Muscle layer of colon (tissue), 2 donors: ENCODE data around the gene PHF12.

Source experiments
- H3K27ac ChIP-seq: one replicate; pipeline ENCODE4 v1.7.0; 2013; ENCODE audit warnings: low read depth, mild to moderate bottlenecking, low read length, moderate library complexity
- H3K27me3 ChIP-seq, 2 donors: one replicate each; pipeline ENCODE4 v1.7.0; 2013; ENCODE audit warnings: low read length in 2 of 2, mild to moderate bottlenecking in 2 of 2; ENCODE audit not compliant: insufficient read depth in 2 of 2, control insufficient read depth in 1 of 2
- H3K36me3 ChIP-seq: one replicate; pipeline ENCODE4 v1.7.0; 2013; ENCODE audit warnings: mild to moderate bottlenecking, low read length; ENCODE audit not compliant: insufficient read depth
- H3K4me1 ChIP-seq: one replicate; pipeline ENCODE4 v1.7.0; 2013; ENCODE audit warnings: mild to moderate bottlenecking, low read length; ENCODE audit not compliant: insufficient read depth
- H3K4me3 ChIP-seq, 2 donors: one replicate each; pipeline ENCODE4 v1.7.0; 2013; ENCODE audit warnings: low read length in 2 of 2, low read depth in 1 of 2, mild to moderate bottlenecking in 1 of 2, moderate library complexity in 1 of 2
- H3K9ac ChIP-seq: one replicate; pipeline ENCODE4 v1.7.0; 2013; ENCODE audit warnings: low read length
- H3K9me3 ChIP-seq: one replicate; pipeline ENCODE4 v1.7.0; 2013; ENCODE audit warnings: mild to moderate bottlenecking, low read length
- donor health status: abdominal sarcoma.
- donor health status: Adenocarcinoma of cecum.

Gene PHF12

GRCh38 chr17:28986714-28987655 is 35.7 kb upstream of the PHF12 start:
- no peaks in the 10 kb centered on the region for H3K4me1 ChIP-seq
- H3K27me3 ChIP-seq: peaks cover 0 to 16% of the 10 kb centered on the region in 2 donors
- H3K36me3 ChIP-seq: no peaks in the 10 kb centered on the region
- no peaks in the 10 kb centered on the region for H3K9me3 ChIP-seq
- H3K4me3 ChIP-seq: no peak overlapping the region
- no peak overlapping the region for H3K9ac ChIP-seq
- H3K27ac ChIP-seq: no peak overlapping the region

GRCh38 chr17:28985950-28986713 is 34.8 kb upstream of the PHF12 start:
- no peaks in the 10 kb centered on the region for H3K9me3 ChIP-seq
- no peaks in the 10 kb centered on the region for H3K36me3 ChIP-seq
- no peak overlapping the region for H3K27ac ChIP-seq
- H3K27me3 ChIP-seq: peaks cover 0 to 16% of the 10 kb centered on the region in 2 donors
- no peaks in the 10 kb centered on the region for H3K4me1 ChIP-seq
- no peak overlapping the region for H3K9ac ChIP-seq
- H3K4me3 ChIP-seq: no peak overlapping the region

GRCh38 chr17:28983286-28984230 is 32.2 kb upstream of the PHF12 start:
- no peak overlapping the region for H3K4me3 ChIP-seq
- peaks cover 0 to 16% of the 10 kb centered on the region in 2 donors for H3K27me3 ChIP-seq
- no peak overlapping the region for H3K9ac ChIP-seq
- no peak overlapping the region for H3K27ac ChIP-seq
- no peaks in the 10 kb centered on the region for H3K4me1 ChIP-seq
- H3K36me3 ChIP-seq: no peaks in the 10 kb centered on the region
- no peaks in the 10 kb centered on the region for H3K9me3 ChIP-seq

GRCh38 chr17:28982131-28982793 is 30.9 kb upstream of the PHF12 start:
- H3K4me3 ChIP-seq: no peak overlapping the region
- no peak overlapping the region for H3K9ac ChIP-seq

GRCh38 chr17:28978356-28978964 is 27.1 kb upstream of the PHF12 start:
- Histone ChIP-seq H3K27me3 (no peaks in the 10 kb centered on the region), H3K9me3 (no peaks in the 10 kb centered on the region), H3K4me1 (peaks cover 5% of the 10 kb centered on the region), H3K36me3 (no peaks in the 10 kb centered on the region), H3K9ac (no peak overlapping the region), H3K4me3 (no peak overlapping the region), H3K27ac (no peak overlapping the region)

More at GRCh38 chr17:28982131-28982793, 30.9 kb upstream of the PHF12 start:
- no peak overlapping the region for H3K27ac ChIP-seq
- no peaks in the 10 kb centered on the region for H3K36me3 ChIP-seq
- peaks cover 0 to 16% of the 10 kb centered on the region in 2 donors for H3K27me3 ChIP-seq
- H3K4me1 ChIP-seq: no peaks in the 10 kb centered on the region
- H3K9me3 ChIP-seq: no peaks in the 10 kb centered on the region

- Histone ChIP-seq H3K27ac (no peak overlapping the region), H3K4me3 (no peak overlapping the region), H3K9me3 (no peaks in the 10 kb centered on the region), H3K4me1 (peaks cover 10% of the 10 kb centered on the region), H3K9ac (no peak overlapping the region), H3K36me3 (no peaks in the 10 kb centered on the region), H3K27me3 (no peaks in the 10 kb centered on the region)
These were observed 26.5 kb upstream of the PHF12 start for GRCh38 chr17:28977659-28978355.

- H3K36me3 ChIP-seq: no peaks in the 10 kb centered on the region
- H3K9me3 ChIP-seq: no peaks in the 10 kb centered on the region
- no peak overlapping the region for H3K4me3 ChIP-seq
- H3K4me1 ChIP-seq: peaks cover 24% of the 10 kb centered on the region
- no peak overlapping the region for H3K27ac ChIP-seq
- no peaks in the 10 kb centered on the region for H3K27me3 ChIP-seq
- no peak overlapping the region for H3K9ac ChIP-seq
These were observed 24.3 kb upstream of the PHF12 start for GRCh38 chr17:28975646-28976045.

GRCh38 chr17:28975031-28975430 is 23.7 kb upstream of the PHF12 start:
- Histone ChIP-seq H3K4me3 (no peak overlapping the region), H3K9me3 (no peaks in the 10 kb centered on the region), H3K27me3 (no peaks in the 10 kb centered on the region), H3K27ac (no peak overlapping the region), H3K4me1 (peaks cover 28% of the 10 kb centered on the region), H3K36me3 (no peaks in the 10 kb centered on the region), H3K9ac (no peak overlapping the region)

- Histone ChIP-seq H3K9ac (no peak overlapping the region), H3K36me3 (no peaks in the 10 kb centered on the region), H3K27ac (no peak overlapping the region), H3K4me1 (peaks cover 28% of the 10 kb centered on the region), H3K9me3 (no peaks in the 10 kb centered on the region), H3K27me3 (no peaks in the 10 kb centered on the region), H3K4me3 (no peak overlapping the region)
These were observed 23.1 kb upstream of the PHF12 start for GRCh38 chr17:28974451-28974850.

- Histone ChIP-seq H3K4me1 (peaks cover 30% of the 10 kb centered on the region), H3K9ac (no peak overlapping the region), H3K27me3 (no peaks in the 10 kb centered on the region)
These were observed 22.1 kb upstream of the PHF12 start for GRCh38 chr17:28973425-28973824.

More at GRCh38 chr17:28973425-28973824, 22.1 kb upstream of the PHF12 start:
- no peak overlapping the region for H3K27ac ChIP-seq
- no peak overlapping the region for H3K4me3 ChIP-seq
- H3K36me3 ChIP-seq: no peaks in the 10 kb centered on the region
- no peaks in the 10 kb centered on the region for H3K9me3 ChIP-seq
